Measurements from ENCODE around the gene LIPE.
"Not testable (repeated sequence)": the region's sequence is repeated elsewhere in the genome, so short reads cannot be mapped to it uniquely, and the experiment has no call there.

LIPE gene

GRCh38 chr19:42427313-42427712, at the start of gene LIPE:
Gene LIPE (minus strand): TSS chr19:42427388. CDS start chr19:42427149, 239 bp downstream.
- DNase-seq (ENCODE audit: low read depth), result no peak

- DNase-seq (ENCODE audit: low read depth), result no peak
These were observed 48.2 kb upstream of the LIPE start for GRCh38 chr19:42475366-42475765.

- DNase-seq (ENCODE audit: low read depth), result no peak
These were observed 47.6 kb upstream of the LIPE start for GRCh38 chr19:42474743-42475142.

GRCh38 chr19:42473686-42474085, 46.5 kb upstream of the LIPE start:
- no peak for DNase-seq (ENCODE audit: low read depth)

GRCh38 chr19:42472402-42473147, 45.4 kb upstream of the LIPE start:
- DNase-seq (ENCODE audit: low read depth), result no peak

- DNase-seq (ENCODE audit: low read depth), result no peak
These were observed 44.5 kb upstream of the LIPE start for GRCh38 chr19:42471554-42472249.

- no peak for DNase-seq (ENCODE audit: low read depth)
These were observed 42.4 kb upstream of the LIPE start for GRCh38 chr19:42469311-42470235.

GRCh38 chr19:42468273-42468796, 41.1 kb upstream of the LIPE start:
- no peak for DNase-seq (ENCODE audit: low read depth)

- DNase-seq (ENCODE audit: low read depth), result no peak
These were observed 40.1 kb upstream of the LIPE start for GRCh38 chr19:42467183-42467760.

GRCh38 chr19:42466521-42467182, 39.5 kb upstream of the LIPE start:
- no peak for DNase-seq (ENCODE audit: low read depth)

- no peak for DNase-seq (ENCODE audit: low read depth)
These were observed 38.7 kb upstream of the LIPE start for GRCh38 chr19:42465827-42466280.

GRCh38 chr19:42461700-42462324, 34.6 kb upstream of the LIPE start:
- no peak for DNase-seq (ENCODE audit: low read depth)

GRCh38 chr19:42461231-42461630, 34.0 kb upstream of the LIPE start:
- not testable (repeated sequence) for DNase-seq (ENCODE audit: low read depth)

- DNase-seq (ENCODE audit: low read depth), result no peak
These were observed 32.7 kb upstream of the LIPE start for GRCh38 chr19:42459926-42460325.

GRCh38 chr19:42455621-42456081, 28.5 kb upstream of the LIPE start:
- DNase-seq (ENCODE audit: low read depth), result no peak

GRCh38 chr19:42455086-42455485, 27.9 kb upstream of the LIPE start:
- no peak for DNase-seq (ENCODE audit: low read depth)

- DNase-seq (ENCODE audit: low read depth), result no peak
These were observed 25.4 kb upstream of the LIPE start for GRCh38 chr19:42452590-42452989.

- DNase-seq (ENCODE audit: low read depth), result peak; percentile 65
These were observed 23.2 kb upstream of the LIPE start for GRCh38 chr19:42450314-42450934.

- not testable (repeated sequence) for DNase-seq (ENCODE audit: low read depth)
These were observed 21.1 kb upstream of the LIPE start for GRCh38 chr19:42448306-42448705.

- DNase-seq (ENCODE audit: low read depth), result no peak
These were observed 18.8 kb upstream of the LIPE start for GRCh38 chr19:42445948-42446347.
